HG03439 (cell line): Measurements from ENCODE around the gene KCNQ4.

Experiments used
- ATAC-seq: cut with Tn5 transposase; IDR thresholded peaks from one replicate; pipeline ENCODE4 v1.9.1; 2021; ENCODE audit warnings: mild to moderate bottlenecking, moderate library complexity; ENCODE audit not compliant: unreplicated experiment

Gene KCNQ4

DNA sequence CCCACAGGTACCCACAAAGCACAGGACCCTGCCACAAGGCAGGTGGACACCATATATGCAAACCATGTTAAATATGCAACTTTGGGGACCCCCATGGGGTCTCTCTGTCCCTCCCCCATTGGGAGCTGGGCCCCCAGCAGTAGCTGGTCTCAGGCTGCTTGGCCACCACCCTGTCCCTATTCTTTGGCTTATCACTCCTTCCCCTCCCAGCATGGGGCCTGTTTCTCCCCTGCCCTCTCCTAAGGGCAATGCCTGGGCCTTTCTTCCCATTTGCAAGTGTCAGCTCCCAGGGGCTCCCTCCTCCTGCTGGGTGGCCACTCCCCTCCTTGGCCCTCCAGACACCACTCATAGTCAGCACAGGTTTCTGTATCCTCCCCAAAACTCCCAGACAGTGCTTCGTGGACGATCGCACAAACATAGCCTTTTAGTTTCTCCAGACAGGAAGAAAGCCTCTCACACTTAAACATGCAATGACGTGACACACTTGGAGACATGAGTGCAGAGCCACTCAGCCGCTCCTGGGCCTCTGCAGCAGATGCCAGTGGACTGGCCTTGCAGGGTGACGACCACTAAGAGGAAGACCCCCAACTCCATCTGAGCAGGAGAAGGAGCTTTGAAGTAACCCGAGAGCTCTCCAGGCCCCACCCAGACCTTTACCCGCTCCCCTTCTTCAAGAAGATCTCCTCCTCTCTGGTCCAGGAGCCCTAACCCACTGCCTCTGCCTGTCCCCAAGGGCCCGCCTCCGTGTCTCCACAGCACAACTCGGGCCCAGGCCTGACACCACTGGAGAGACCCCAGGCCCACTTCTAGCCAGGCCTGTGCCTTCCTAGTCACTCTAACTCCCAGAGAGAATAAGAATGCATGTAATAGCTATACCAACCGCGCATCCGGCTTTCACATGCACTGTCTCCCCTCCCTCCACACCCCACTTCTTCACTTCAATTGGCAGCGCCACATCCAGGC, 55.7 kb downstream of the KCNQ4 start:
- no peak for ATAC-seq

DNA sequence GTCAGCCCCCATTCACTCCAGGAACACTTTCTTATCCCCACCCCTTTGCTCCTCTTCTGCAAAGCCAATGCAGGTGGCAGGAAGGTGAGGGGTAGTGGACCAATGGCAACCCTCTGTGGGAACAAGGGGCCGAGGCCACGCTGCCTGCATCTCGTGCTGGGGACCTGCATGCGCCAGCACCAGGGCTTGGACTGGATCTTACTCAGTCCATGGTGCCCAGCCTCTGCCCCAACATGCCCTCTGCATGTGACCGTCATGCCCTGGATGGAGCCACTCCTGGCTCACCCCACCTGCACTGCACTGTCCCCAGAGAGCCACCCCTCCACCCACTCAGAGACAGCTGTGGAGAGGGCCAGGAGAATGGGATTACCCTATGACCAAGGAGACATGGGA, 56.4 kb downstream of the KCNQ4 start:
- no peak for ATAC-seq

DNA sequence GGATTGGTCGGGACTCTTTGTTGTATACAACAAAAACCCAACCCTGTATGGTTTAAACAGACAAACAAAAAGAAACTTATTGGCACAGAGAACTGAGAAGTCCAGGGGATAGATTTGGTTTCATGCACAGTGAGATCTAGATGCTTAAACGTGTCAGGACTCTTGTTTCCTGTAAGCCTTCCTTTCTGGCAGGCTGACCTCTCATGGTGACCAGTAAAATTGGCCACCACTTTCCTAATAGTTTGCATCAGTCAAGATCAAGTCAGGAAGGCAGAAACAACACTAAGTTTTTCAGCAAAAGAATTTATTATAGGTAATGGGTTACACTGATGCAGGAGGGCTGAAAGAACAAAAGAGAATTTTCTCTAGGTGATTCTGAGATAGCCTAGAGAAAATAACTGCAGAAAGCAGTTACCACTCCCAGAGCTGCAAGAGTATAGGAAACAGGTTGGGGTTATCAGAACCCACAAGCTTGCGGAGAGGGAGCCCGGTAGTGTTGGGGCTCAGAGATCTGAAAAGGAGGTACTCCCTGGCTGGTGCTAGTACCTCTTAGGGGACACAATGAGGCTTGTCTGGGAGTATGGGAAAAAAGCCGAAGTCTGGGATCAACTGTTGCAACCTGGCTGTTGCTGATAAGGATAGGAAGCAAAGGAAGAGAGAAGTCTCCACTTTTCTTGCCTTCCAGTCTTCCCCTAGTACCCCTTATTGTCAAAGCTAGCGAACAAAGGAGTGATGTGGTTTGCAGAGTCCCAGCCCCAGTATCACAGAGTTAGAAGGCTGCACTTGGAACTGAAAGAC, 57.1 kb downstream of the KCNQ4 start:
- ATAC-seq, result no peak

DNA sequence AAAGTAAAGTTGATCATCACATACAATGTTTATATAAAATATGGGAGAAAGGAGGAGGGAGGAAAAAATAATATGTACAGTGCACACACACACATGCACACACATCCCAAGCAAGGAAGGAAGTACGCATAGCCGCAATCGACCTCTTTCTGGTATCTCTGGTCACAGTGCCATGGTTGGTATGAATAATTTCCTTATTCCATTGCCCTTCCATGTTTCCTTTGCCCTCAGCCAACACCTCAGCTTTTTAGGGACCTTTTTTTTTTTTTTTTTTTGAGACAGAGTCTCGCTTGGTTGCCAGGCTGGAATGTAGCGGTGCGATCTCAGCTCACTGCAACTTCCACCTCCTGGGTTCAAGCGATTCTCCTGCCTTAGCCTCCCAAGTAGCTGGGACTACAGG, 58.0 kb downstream of the KCNQ4 start:
- no peak for ATAC-seq

DNA sequence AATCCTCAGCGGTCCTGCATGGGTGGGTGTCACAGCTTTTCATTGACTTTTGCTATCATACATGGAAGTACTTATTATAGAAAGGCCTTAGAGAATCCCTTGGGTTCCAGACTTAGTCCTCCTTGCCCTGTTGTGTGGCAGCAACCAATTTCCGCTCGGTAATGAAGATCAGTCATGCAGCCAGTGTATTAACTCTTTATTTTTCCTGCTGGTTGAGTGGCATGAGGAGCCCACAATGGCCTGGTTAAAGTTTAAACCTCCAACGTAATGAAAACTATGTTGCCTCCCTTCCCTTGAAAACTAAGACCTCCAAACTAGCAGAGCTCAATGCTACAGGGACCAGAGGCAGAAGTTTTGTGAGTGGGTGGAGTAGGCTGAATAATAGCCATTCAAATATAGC, 58.6 kb downstream of the KCNQ4 start:
- no peak for ATAC-seq

DNA sequence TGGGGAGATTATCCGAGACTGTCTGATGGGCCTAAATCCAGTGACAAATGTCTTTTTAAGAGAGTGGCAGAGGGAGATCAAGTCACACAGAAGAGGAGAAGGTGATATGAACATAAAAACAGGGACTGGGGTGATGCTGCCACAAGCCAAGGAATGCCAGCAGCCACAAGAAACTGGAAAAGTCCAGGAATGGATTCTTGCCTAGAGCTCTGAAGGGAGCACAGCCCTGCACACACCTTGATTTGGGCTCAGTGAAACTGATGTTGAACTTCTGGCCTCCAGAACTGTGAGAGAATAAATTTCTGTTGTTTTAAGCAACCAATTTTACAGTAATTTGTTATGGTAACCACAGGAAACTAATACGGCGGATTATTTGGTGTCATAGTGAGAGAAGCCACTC, 59.1 kb downstream of the KCNQ4 start:
- ATAC-seq, result no peak

DNA sequence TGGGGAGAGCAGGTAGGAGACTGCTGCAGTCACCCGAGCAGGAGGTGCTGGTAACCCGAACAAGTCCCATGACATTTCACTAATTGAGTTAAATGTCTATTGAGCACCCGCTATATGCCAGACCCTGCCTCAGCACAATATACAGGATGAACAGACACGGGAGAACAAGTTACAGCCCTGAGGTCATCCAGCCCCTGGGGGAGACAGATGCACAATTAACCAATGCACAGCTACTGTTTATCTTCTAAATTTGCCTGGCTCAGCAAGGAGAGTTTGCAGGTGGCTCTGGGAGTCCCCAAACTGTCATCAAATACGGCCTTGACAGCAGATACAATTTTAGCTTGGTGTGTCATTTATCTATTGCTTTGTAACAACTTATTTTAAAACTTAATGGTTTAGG, 60.5 kb downstream of the KCNQ4 start:
- ATAC-seq, result no peak

DNA sequence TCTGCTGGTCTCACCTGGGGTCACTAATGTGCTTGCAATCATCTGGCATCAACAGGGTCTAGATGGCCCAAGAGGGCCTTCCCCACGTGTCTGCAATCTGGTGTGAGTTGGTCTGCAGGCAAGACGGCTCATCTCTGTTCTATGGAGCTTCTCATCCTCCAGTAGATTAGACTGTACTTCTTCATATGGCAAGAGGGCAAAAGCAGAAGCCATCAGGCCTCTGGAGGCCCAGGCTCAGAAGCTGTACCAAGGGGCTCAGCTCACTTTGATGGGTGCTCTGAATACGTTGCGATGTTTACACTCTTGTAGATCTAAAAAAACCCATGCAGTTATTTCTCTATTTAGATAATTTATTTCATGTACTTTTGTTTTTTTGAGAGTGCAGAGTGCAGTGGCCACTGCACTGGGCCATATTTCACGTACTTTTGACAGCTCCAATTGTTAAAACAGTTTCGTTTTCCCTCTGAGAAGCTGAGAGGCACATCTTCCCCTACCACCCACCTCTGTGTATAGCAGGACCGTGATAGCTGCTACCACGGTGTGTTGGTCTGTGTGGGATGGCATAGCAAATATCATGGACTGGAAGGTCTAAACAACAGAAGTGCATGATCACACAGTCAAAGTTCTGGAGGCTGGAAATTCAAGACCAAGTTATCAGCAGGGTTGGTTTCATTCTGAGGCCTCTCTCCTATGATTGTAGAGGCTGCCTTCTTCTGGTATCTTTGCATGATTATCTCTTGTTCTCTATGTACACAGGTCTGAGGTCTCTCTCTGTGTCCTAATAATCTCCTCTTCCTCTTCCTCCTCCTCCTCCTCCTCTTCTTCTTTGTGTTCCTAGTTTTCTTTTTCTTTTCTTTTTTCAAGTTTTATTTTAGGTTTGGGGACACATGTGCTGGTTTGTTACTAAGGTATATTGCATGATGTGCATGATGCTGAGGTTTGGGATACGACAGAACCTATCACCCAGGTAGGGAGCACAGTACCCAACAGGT, 61.6 kb downstream of the KCNQ4 start:
- no peak for ATAC-seq

DNA sequence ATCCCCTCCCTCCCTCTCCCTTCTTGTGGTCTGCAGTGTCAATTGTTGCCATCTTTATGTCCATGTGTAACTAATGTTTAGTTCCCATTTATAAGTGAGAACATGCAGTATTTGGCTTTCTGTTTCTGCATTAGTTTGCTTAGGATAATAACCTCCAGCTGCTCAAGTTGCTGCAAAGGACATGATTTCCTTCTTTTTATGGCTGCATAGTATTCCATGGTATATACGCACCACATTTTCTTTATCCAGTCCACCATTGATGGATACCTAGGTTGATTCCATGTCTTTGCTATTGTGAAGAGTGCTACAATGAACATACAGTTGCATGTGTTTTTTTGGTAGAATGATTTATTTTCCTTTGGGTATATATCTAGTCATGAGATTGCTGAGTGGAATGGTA, 62.3 kb downstream of the KCNQ4 start:
- no peak for ATAC-seq

DNA sequence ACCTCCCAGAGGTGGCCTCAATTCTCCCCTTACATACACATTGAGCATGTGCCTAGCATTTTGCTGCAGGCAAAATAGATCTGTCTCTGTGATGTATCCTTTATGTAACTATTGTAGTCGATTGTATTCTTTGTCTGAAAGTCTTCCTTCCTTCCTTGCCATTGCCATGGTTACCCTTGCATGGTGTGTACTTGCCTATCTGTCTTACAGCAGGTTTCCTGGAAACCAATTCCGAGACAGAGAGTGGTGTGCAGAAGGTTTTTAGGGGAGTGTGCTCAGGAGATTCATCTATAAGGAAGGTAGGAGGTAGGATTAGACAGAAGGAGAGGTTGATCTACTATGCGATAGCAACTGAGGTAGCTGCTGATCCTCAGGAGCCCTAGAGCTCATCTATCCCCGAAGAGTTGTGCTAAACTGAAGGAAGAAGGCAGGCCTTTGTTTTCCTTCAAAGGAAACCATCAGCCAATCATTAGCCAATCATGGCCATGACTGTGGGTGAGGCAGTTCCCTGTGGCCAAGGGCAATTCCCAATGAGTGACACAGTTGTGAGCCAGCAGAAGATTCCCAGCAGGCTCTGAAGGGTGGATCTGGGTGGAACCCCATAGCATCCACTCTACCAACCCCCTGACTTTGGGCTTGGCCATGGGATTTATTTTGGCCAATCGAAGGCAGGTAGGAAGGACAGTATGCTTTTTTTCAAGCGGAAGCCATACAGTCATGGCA, 63.6 kb downstream of the KCNQ4 start:
- no peak for ATAC-seq

DNA sequence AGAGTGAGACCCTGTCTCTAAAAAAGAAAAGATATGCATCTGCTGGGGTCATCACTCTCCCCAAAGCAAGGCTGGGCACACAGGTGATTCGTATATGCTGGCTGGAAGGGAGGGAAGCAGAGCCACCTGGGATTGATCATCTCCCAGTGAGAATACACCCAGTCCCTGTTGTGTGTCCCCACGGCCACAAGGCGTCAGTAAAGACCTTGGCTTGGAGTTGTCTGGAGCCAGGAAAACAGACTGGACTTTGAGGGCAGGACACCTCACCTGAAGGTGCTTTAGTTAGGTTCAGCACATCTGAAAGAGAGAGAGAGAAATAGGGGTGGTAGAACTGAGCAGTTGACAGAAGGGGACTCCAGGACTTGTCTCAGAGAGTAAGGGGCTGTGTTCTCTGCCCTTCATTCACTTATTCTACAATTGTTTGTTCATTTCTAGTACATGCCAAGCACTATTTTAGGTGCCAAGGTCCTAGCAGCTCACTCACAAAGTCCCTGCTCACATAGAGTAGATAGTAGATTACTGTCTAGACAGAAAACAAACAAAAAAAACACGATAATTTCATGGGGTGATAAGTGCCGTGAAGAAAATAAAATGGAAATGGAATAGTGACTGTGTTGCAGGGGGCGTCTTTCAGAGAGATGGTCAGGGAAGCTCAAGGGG, 65.1 kb downstream of the KCNQ4 start:
- no peak for ATAC-seq

DNA sequence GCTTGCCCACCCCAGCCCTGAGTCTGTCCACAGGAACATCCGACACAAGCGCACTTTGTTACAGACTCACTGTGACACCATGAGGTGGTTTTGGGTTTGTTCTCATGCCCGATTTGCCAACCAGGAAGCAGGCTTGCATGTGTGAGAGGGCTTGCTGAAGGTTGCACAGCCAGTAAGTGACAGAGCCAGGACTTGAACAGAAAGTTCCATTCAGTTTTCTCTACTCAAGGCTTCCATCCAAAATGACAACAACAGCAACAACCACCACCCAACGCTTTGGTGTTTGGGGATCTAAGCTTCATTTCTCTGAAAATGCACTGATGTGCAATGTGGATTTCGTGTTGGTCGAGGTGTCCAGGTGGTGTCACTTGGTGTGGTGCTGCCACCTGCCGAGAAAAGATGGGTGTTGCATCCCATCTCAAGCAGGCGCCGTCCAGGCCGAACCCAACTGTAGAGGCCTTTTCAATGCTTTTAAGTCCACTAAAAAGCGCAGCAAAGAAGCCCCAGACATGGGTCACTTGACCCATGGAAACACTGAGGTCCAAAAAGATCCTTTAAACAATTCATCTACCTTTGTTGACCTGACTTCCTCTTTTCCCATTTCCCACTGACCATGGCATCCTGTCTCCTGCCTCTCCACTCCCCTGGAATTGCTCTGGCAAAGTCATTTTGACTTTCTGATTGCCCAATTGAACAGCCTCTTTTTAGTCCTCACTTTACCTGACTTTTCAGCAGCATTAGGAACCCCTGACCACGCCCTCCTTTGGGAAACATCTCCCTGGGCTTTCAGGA, 66.4 kb downstream of the KCNQ4 start:
- no peak for ATAC-seq

DNA sequence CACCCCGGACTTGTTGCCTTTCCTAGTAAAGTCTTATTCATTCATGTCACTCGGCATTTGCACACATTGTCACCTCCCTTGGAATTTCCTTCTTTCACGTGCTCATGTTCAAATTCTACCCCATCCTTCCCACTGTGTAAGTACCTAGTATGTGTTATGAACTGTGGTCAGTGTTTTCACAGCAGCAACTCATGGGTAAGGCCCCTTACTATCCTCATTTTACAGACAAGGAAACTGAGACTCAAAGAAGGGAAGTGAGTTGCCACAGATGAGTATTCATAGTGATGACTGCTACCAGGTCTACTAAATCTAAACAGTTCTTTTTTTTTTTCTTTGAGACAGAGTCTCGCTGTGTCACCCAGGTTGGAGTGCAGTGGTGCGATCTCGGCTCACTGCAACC, 68.1 kb downstream of the KCNQ4 start:
- no peak for ATAC-seq

DNA sequence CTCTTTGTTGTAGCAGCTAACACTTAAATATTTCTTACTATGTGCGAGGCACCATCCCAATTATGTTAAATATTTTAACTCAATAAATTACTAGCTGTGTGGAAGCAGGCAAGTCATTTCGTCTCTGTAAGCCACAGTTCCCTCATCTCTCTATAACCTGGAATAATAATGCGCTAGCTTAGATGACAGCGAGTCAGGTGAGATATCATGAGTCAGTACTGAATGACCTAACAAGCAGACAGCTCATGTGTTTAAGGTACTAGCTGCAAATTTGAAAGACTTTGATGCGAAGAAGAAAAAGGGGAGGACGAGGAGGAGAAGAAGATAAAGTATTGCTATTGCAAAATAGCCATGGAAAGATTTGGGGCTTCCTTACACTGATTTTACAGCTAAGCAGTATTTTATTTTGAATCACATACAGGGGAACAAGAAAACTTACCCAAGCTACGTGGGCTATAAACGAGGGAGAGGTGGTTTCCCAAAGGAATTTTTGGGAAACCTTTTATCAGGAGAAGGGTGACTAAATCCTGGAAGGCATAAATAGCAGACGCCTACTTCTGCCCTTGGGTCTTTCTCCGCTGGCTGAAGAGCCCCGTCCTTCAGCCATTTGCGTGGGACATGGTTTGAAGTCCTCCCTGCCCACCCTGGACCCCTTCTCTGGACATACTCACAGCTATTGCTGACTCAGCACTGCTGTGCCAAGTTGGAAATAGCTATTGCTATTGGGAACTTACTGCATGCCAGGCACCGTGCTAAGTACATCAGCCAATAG, 69.7 kb downstream of the KCNQ4 start:
- no peak for ATAC-seq

DNA sequence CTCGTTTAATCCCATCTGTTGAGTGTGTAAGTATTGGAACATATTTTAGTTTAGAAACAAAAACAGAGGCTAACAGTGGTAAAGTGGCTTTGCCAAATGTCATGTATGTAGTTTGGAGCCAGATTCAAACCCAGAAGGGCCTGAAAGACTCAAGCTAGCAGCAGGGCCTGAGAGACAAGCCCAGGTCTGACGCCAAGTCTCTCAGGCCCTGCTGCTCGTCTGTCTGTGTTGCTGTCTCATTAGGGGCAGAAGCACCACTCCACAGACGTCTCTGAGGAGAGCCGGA, 70.2 kb downstream of the KCNQ4 start:
- no peak for ATAC-seq

DNA sequence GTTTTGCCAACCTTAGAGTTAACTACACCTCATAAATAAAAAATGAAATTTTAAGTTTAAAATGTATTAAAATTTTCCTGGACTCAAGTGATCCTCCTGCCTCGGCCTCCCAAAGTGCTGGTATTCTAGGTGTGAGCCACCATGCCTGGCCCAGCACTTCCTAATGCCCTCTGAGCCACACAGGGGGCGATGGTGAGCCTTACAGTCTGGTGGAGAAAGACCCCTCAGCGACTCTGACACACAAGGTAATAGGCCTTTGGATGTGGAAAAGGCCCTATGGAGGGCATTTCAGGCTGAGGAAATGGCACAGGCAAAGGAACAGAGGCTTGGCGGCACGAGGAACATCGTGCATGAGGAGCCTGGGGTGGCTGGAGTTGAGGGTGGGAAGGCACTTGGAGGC, 71.9 kb downstream of the KCNQ4 start:
- ATAC-seq, result no peak

DNA sequence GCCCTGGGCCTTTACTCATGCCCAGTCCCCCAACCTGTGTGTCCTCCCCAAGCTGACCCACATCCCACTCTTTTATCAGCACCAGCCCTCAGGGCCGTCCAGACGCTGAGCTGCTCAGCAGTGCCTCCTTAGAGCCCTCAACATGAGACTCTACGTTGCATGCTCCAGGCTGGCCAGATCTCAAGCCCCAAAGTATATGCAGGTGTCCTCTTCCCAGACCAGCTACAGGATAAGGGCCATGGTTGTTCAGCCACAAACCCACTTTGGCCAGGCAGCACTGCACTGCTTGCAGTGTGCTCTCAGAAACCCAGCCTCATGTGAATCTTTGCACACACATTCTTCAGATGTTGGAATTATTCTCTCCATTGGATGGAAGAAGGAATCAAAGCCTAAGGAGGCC, 72.5 kb downstream of the KCNQ4 start:
- ATAC-seq, result no peak

DNA sequence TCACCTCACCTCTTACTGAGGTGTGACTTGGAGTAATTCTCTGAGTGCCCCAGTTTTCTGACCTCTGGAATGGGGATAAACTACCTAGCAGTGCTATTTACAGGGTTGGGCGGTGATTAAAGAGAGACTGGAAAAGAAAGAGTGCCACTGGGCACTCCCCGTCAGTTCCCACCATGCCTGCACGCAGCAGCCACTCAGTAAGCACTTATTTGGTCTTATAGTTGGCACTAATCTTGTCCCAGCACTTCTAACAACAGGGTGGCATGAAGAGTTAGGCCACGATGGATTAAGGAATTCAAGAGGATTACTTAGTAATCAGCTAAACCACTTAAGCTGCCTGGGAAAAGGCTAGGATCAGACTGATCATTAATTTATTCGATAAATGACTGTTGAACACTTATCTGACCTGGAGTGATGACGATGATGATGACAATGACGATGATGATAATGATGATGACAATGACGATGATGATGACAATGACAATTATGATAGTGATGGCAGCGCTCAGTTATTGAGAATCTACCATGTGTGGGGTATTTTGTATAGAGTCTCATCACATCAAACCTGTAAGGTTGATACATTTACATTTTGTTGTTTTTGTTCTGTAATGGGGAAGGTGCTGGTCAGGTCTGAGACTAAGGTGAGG, 73.2 kb downstream of the KCNQ4 start:
- ATAC-seq, result no peak
